Measurements from ENCODE around the gene NHP2. TPM values are rescaled to one million over a fixed set of nuclear protein-coding genes. Genes with fewer than 3 reads are reported as not detected.

The NHP2 gene
- total and polyA plus RNA-seq, 2 experiments from 2014 or later: 148 to 178 TPM

DNA sequence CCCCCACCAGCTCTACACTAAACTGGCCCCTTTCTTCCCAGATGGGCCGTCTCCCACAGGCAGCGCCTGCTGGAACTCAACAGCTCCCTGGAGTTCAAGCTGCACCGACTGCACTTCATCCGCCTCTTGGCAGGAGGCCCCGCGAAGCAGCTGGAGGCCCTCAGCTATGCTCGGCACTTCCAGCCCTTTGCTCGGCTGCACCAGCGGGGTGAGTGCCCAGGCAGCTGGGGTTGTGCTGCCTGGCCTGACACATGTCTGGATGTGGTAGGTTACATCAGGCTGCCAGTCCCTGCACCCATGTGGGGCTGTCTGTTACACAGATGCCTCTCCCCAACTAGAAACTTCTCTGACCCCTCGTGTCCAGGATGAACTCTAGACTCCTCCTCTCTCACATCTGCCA is 9.8 kb downstream of the NHP2 start:
- DNase-seq (ENCODE audit: low spot score): no peak
- 96% methylated on average over 10 of the region's 10 CpGs for WGBS (ENCODE audit: low lambda C conversion rate, missing lambda C conversion rate)

DNA sequence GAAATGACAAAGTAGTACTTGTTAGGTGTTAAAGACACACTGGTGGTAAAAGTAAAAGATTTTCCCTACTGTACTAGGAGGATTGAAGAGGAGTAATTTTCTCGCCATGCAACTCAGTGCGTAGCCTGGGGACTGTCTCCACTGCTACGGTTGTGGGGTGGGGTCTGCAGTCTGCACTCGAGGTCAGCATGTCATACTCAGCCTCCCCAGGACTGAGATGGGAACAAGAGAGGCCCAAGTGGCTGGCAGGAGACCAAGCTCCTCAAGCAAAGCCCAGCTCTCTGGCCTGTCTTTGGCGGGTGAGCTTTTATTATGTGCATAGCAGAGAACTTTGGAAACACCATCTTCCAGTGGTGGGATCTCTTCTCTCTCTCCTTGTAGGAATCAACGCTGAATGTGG is 10.4 kb downstream of the NHP2 start:
- Histone ChIP-seq H2AFZ (no peak overlapping the region), H3K36me3 (replicated peaks; ENCODE audit: insufficient read depth, low read depth) (no peaks in the 10 kb centered on the region), H3K4me3 (no peak overlapping the region), H3K4me1 (ENCODE audit: insufficient read depth) (no peaks in the 10 kb centered on the region), H3K79me2 (no peaks in the 10 kb centered on the region), H3K9me3 (ENCODE audit: low read depth) (no peaks in the 10 kb centered on the region), H3K4me2 (no peak overlapping the region), H3K9me2 (replicated peaks; ENCODE audit: insufficient read depth) (no peaks in the 10 kb centered on the region), H3K27ac (no peak overlapping the region), H3K27me3 (no peaks in the 10 kb centered on the region), H4K20me1 (ENCODE audit: insufficient read depth, poor library complexity, severe bottlenecking) (no peaks in the 10 kb centered on the region)
- no peak for DNase-seq (ENCODE audit: low spot score)
- 94% methylated on average over 6 of the region's 6 CpGs for WGBS (ENCODE audit: low lambda C conversion rate, missing lambda C conversion rate)
- TF ChIP-seq EZH2 (IDR thresholded peaks at IDR 0.05; ENCODE audit: borderline replicate concordance) (no peak), EZH2phosphoT487 (IDR thresholded peaks at IDR 0.05; ENCODE audit: low read depth, severe bottlenecking, unreplicated experiment) (no peak)
- TF ChIP-seq, protein P1, sequence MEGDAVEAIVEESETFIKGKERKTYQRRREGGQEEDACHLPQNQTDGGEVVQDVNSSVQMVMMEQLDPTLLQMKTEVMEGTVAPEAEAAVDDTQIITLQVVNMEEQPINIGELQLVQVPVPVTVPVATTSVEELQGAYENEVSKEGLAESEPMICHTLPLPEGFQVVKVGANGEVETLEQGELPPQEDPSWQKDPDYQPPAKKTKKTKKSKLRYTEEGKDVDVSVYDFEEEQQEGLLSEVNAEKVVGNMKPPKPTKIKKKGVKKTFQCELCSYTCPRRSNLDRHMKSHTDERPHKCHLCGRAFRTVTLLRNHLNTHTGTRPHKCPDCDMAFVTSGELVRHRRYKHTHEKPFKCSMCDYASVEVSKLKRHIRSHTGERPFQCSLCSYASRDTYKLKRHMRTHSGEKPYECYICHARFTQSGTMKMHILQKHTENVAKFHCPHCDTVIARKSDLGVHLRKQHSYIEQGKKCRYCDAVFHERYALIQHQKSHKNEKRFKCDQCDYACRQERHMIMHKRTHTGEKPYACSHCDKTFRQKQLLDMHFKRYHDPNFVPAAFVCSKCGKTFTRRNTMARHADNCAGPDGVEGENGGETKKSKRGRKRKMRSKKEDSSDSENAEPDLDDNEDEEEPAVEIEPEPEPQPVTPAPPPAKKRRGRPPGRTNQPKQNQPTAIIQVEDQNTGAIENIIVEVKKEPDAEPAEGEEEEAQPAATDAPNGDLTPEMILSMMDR (IDR thresholded peaks at IDR 0.05; ENCODE audit: poor library complexity): no peak

More for the DNA sequence above, 9.8 kb downstream of the NHP2 start:
- no peaks in the 10 kb centered on the region for H4K20me1 ChIP-seq (ENCODE audit: insufficient read depth, poor library complexity, severe bottlenecking)
- no peak overlapping the region for H3K4me2 ChIP-seq
- H3K4me1 ChIP-seq (ENCODE audit: insufficient read depth): no peaks in the 10 kb centered on the region
- no peaks in the 10 kb centered on the region for H3K79me2 ChIP-seq
- no peaks in the 10 kb centered on the region for H3K9me3 ChIP-seq (ENCODE audit: low read depth)
- H2AFZ ChIP-seq: no peak overlapping the region
- H3K9me2 ChIP-seq (replicated peaks; ENCODE audit: insufficient read depth): no peaks in the 10 kb centered on the region
- no peak overlapping the region for H3K27ac ChIP-seq
- no peaks in the 10 kb centered on the region for H3K27me3 ChIP-seq
- no peak overlapping the region for H3K4me3 ChIP-seq
- TF ChIP-seq EZH2phosphoT487 (IDR thresholded peaks at IDR 0.05; ENCODE audit: low read depth, severe bottlenecking, unreplicated experiment): no peak
- no peak for TF ChIP-seq EZH2 (IDR thresholded peaks at IDR 0.05; ENCODE audit: borderline replicate concordance)
- TF ChIP-seq, protein P1 (IDR thresholded peaks at IDR 0.05; ENCODE audit: poor library complexity): no peak
- H3K36me3 ChIP-seq (replicated peaks; ENCODE audit: insufficient read depth, low read depth): no peaks in the 10 kb centered on the region

DNA sequence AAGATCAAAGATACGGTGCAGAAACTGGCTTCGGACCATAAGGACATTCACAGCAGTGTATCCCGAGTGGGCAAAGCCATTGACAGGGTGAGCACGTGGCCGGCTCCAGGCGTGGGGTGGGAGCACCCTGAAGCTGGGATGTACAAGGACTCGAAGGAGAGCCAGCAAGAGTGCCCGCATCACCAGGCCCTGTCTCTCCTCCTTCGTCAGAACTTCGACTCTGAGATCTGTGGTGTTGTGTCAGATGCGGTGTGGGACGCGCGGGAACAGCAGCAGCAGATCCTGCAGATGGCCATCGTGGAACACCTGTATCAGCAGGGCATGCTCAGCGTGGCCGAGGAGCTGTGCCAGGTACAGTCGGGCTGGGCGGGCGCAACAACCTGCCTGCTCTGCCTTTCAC is 11.0 kb downstream of the NHP2 start:
- Histone ChIP-seq H3K4me2 (no peak overlapping the region), H3K27me3 (no peaks in the 10 kb centered on the region), H3K9me3 (ENCODE audit: low read depth) (no peaks in the 10 kb centered on the region), H3K27ac (no peak overlapping the region), H3K36me3 (replicated peaks; ENCODE audit: insufficient read depth, low read depth) (no peaks in the 10 kb centered on the region), H3K79me2 (no peaks in the 10 kb centered on the region), H4K20me1 (ENCODE audit: insufficient read depth, poor library complexity, severe bottlenecking) (no peaks in the 10 kb centered on the region), H2AFZ (no peak overlapping the region), H3K4me3 (no peak overlapping the region), H3K4me1 (ENCODE audit: insufficient read depth) (no peaks in the 10 kb centered on the region), H3K9me2 (replicated peaks; ENCODE audit: insufficient read depth) (no peaks in the 10 kb centered on the region)
- DNase-seq (ENCODE audit: low spot score): no peak
- TF ChIP-seq EZH2 (IDR thresholded peaks at IDR 0.05; ENCODE audit: borderline replicate concordance) (no peak), EZH2phosphoT487 (IDR thresholded peaks at IDR 0.05; ENCODE audit: low read depth, severe bottlenecking, unreplicated experiment) (no peak)
- TF ChIP-seq, protein P1 (IDR thresholded peaks at IDR 0.05; ENCODE audit: poor library complexity): no peak
- WGBS (ENCODE audit: low lambda C conversion rate, missing lambda C conversion rate): 95% methylated on average over 20 of the region's 20 CpGs

DNA sequence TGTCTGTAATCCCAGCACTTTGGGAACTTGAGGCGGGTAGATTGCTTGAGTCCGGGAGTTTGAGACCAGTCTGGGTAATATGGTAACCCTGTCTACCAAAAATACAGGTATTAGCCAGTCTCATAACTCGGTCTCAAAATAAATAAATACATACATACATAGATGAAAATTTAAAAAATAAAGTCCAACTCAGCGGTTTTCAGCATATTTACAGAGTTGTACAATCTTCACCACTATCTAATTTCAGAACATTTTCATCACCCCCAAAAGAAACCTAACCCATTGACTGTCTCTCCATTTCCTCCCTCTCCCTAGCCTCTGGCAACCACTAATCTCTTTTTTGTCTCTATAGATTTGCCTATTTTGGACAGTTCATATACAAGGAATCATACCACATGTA is 12.1 kb downstream of the NHP2 start:
- no peak overlapping the region for H3K4me2 ChIP-seq
- no peaks in the 10 kb centered on the region for H3K4me1 ChIP-seq (ENCODE audit: insufficient read depth)
- no peaks in the 10 kb centered on the region for H4K20me1 ChIP-seq (ENCODE audit: insufficient read depth, poor library complexity, severe bottlenecking)
- DNase-seq (ENCODE audit: low spot score): no peak
- no peaks in the 10 kb centered on the region for H3K9me2 ChIP-seq (replicated peaks; ENCODE audit: insufficient read depth)
- H3K36me3 ChIP-seq (replicated peaks; ENCODE audit: insufficient read depth, low read depth): no peaks in the 10 kb centered on the region
- H3K4me3 ChIP-seq: no peak overlapping the region
- H3K27me3 ChIP-seq: no peaks in the 10 kb centered on the region
- H3K79me2 ChIP-seq: no peaks in the 10 kb centered on the region
- no peaks in the 10 kb centered on the region for H3K9me3 ChIP-seq (ENCODE audit: low read depth)
- 96% methylated on average over 4 of the region's 4 CpGs for WGBS (ENCODE audit: low lambda C conversion rate, missing lambda C conversion rate)
- H2AFZ ChIP-seq: no peak overlapping the region
- H3K27ac ChIP-seq: no peak overlapping the region
- no peak for TF ChIP-seq EZH2phosphoT487 (IDR thresholded peaks at IDR 0.05; ENCODE audit: low read depth, severe bottlenecking, unreplicated experiment)
- TF ChIP-seq EZH2 (IDR thresholded peaks at IDR 0.05; ENCODE audit: borderline replicate concordance): no peak
